Karpas-422 (cell line): Measurements from ENCODE around the gene NR3C1. TPM values are rescaled to one million over a fixed set of nuclear protein-coding genes. Genes with fewer than 3 reads are reported as not detected.

Experiments used
- DNase-seq: peaks from one replicate; pipeline ENCODE4 v3.0.0-alpha.2; 2015
- H2AFZ ChIP-seq: fragments of 200-600 bp; sonication (generic); 2 replicates; pipeline ENCODE4 v1.6.1; 2014; ENCODE audit warnings: antibody characterized with exemption, low read length, mixed read lengths
- H3K27ac ChIP-seq: fragments of 200-600 bp; sonication (generic); 2 replicates; pipeline ENCODE4 v1.5.1; 2014; ENCODE audit warnings: mild to moderate bottlenecking, low read length, moderate library complexity
- H3K27me3 ChIP-seq: fragments of 200-600 bp; sonication (generic); 2 replicates; pipeline ENCODE4 v1.6.1; 2014; ENCODE audit warnings: low read length, mixed read lengths
- H3K36me3 ChIP-seq: fragments of 200-600 bp; sonication (generic); 2 replicates; pipeline ENCODE4 v1.6.1; 2014; ENCODE audit warnings: low read length, mixed read lengths; ENCODE audit not compliant: insufficient read depth
- H3K4me1 ChIP-seq: fragments of 200-600 bp; sonication (generic); 2 replicates; pipeline ENCODE4 v1.6.1; 2014; ENCODE audit warnings: mild to moderate bottlenecking, low read length, mixed read lengths
- H3K4me2 ChIP-seq: fragments of 200-600 bp; sonication (generic); 2 replicates; pipeline ENCODE4 v1.6.1; 2014; ENCODE audit warnings: low read length, low read depth, mild to moderate bottlenecking; ENCODE audit not compliant: poor library complexity, severe bottlenecking
- H3K4me3 ChIP-seq: fragments of 200-600 bp; sonication (generic); 2 replicates; pipeline ENCODE4 v1.5.1; 2014; ENCODE audit warnings: mild to moderate bottlenecking, antibody characterized with exemption, low read length, mixed read lengths
- H3K79me2 ChIP-seq: fragments of 200-600 bp; sonication (generic); 2 replicates; pipeline ENCODE4 v1.6.1; 2014; ENCODE audit warnings: mild to moderate bottlenecking, low read length, mixed read lengths
- H3K9ac ChIP-seq: fragments of 200-600 bp; sonication (generic); 2 replicates; pipeline ENCODE4 v1.6.0; 2014; ENCODE audit warnings: low read length
- H3K9me2 ChIP-seq: fragments of 200-600 bp; sonication (generic), shearing (Covaris generic); replicated peaks from 2 replicates; pipeline ENCODE4 v1.6.0; 2014; ENCODE audit warnings: mild to moderate bottlenecking, low read length, moderate library complexity; ENCODE audit not compliant: insufficient read depth
- H3K9me3 ChIP-seq: fragments of 300-700, 200-600 bp; sonication (generic); 2 replicates; pipeline ENCODE4 v1.6.1; 2014; ENCODE audit warnings: low read length, mixed read lengths
- H4K20me1 ChIP-seq: fragments of 200-600 bp; sonication (generic); 2 replicates; pipeline ENCODE4 v1.6.1; 2014; ENCODE audit warnings: mild to moderate bottlenecking, antibody characterized with exemption, low read length, low read depth; ENCODE audit not compliant: insufficient read depth
- total RNA-seq: library from RNA; depleted of rRNA; stranded (reverse); fragments of >200 nt; shearing (Covaris generic); gene quantifications from 2 replicates; pipeline ENCODE4 v1.2.3, GENCODE V29; 2014; ENCODE audit warnings: low replicate concordance

Gene NR3C1
- total RNA-seq, 1 experiment from 2014 or later: 364 TPM

- Histone ChIP-seq H4K20me1 (no peaks in the 10 kb centered on the region; the same call in 1 of the 2 replicates), H3K27ac (peak overlapping the region; percentile 98), H3K9me3 (no peaks in the 10 kb centered on the region), H2AFZ (peak overlapping the region; percentile 0; the same call in 1 of the 2 replicates), H3K4me3 (peak overlapping the region; percentile 78), H3K79me2 (peaks cover 69% of the 10 kb centered on the region), H3K4me2 (peak overlapping the region; percentile 96), H3K36me3 (peaks cover 17% of the 10 kb centered on the region), H3K9ac (peak overlapping the region; percentile 92), H3K9me2 (no peaks in the 10 kb centered on the region), H3K27me3 (no peaks in the 10 kb centered on the region), H3K4me1 (peaks cover 59% of the 10 kb centered on the region)
- DNase-seq: peak; percentile 95
These were observed 1.8 kb upstream of the NR3C1 start for GRCh38 chr5:143405063-143405848.

- H3K4me2 ChIP-seq: peak overlapping the region; percentile 96
- H3K4me3 ChIP-seq: peak overlapping the region; percentile 78
- H3K9me2 ChIP-seq: no peaks in the 10 kb centered on the region
- H3K9me3 ChIP-seq: no peaks in the 10 kb centered on the region
- peak overlapping the region; percentile 92 for H3K9ac ChIP-seq
- DNase-seq: peak; percentile 96
- peaks cover 52% of the 10 kb centered on the region for H3K4me1 ChIP-seq
- peaks cover 17% of the 10 kb centered on the region for H3K36me3 ChIP-seq
- peaks cover 69% of the 10 kb centered on the region for H3K79me2 ChIP-seq
- no peak overlapping the region for H2AFZ ChIP-seq
- no peaks in the 10 kb centered on the region; the same call in 1 of the 2 replicates for H4K20me1 ChIP-seq
- peak overlapping the region; percentile 98 for H3K27ac ChIP-seq
- no peaks in the 10 kb centered on the region for H3K27me3 ChIP-seq
These were observed 1.1 kb upstream of the NR3C1 start for GRCh38 chr5:143404416-143405062.

GRCh38 chr5:143403334-143403592 is 223 bp downstream of the NR3C1 start:
- Histone ChIP-seq H3K9me2 (no peaks in the 10 kb centered on the region), H3K79me2 (peaks cover 69% of the 10 kb centered on the region), H2AFZ (no peak overlapping the region), H4K20me1 (no peaks in the 10 kb centered on the region; the same call in 1 of the 2 replicates), H3K4me2 (peak overlapping the region; percentile 87), H3K27ac (peak overlapping the region; percentile 92), H3K9me3 (no peaks in the 10 kb centered on the region), H3K9ac (peak overlapping the region; percentile 78), H3K4me3 (peak overlapping the region; percentile 68), H3K36me3 (peaks cover 24% of the 10 kb centered on the region), H3K27me3 (no peaks in the 10 kb centered on the region), H3K4me1 (peaks cover 39% of the 10 kb centered on the region)
- no peak for DNase-seq

GRCh38 chr5:143402553-143403333 is 743 bp downstream of the NR3C1 start:
- Histone ChIP-seq H3K36me3 (peaks cover 29% of the 10 kb centered on the region), H3K4me1 (peaks cover 34% of the 10 kb centered on the region), H3K9me3 (no peaks in the 10 kb centered on the region), H3K9ac (peak overlapping the region; percentile 78), H3K79me2 (peaks cover 70% of the 10 kb centered on the region), H4K20me1 (no peaks in the 10 kb centered on the region; the same call in 1 of the 2 replicates), H3K27ac (peak overlapping the region; percentile 92), H3K4me2 (peak overlapping the region; percentile 87), H3K9me2 (no peaks in the 10 kb centered on the region), H3K4me3 (peak overlapping the region; percentile 68), H3K27me3 (no peaks in the 10 kb centered on the region), H2AFZ (no peak overlapping the region)
- peak; percentile 90 for DNase-seq

- Histone ChIP-seq H3K27me3 (no peaks in the 10 kb centered on the region), H3K27ac (peak overlapping the region; percentile 92), H3K9ac (peak overlapping the region; percentile 78), H4K20me1 (peaks cover 5% of the 10 kb centered on the region; the same call in 1 of the 2 replicates), H3K79me2 (peaks cover 71% of the 10 kb centered on the region), H3K9me2 (no peaks in the 10 kb centered on the region), H3K36me3 (peaks cover 36% of the 10 kb centered on the region), H3K4me1 (peaks cover 28% of the 10 kb centered on the region), H2AFZ (no peak overlapping the region), H3K9me3 (no peaks in the 10 kb centered on the region), H3K4me3 (peak overlapping the region; percentile 68), H3K4me2 (peak overlapping the region; percentile 87)
- DNase-seq: peak; percentile 87
These were observed 1.4 kb downstream of the NR3C1 start for GRCh38 chr5:143402017-143402552.

GRCh38 chr5:143401227-143402016 is 2.1 kb downstream of the NR3C1 start:
- peaks cover 10% of the 10 kb centered on the region for H4K20me1 ChIP-seq
- peak overlapping the region; percentile 68 for H3K4me3 ChIP-seq
- peak overlapping the region; percentile 92 for H3K27ac ChIP-seq
- H3K79me2 ChIP-seq: peaks cover 71% of the 10 kb centered on the region
- H3K9me2 ChIP-seq: no peaks in the 10 kb centered on the region
- peak overlapping the region; percentile 78 for H3K9ac ChIP-seq
- peak overlapping the region; percentile 87 for H3K4me2 ChIP-seq
- H3K27me3 ChIP-seq: no peaks in the 10 kb centered on the region
- H3K4me1 ChIP-seq: peaks cover 26% of the 10 kb centered on the region
- peaks cover 41% of the 10 kb centered on the region for H3K36me3 ChIP-seq
- DNase-seq: no peak
- H3K9me3 ChIP-seq: no peaks in the 10 kb centered on the region
- H2AFZ ChIP-seq: no peak overlapping the region

- peak overlapping the region; percentile 87 for H3K4me2 ChIP-seq
- peak overlapping the region; percentile 68 for H3K4me3 ChIP-seq
- peaks cover 14% of the 10 kb centered on the region for H4K20me1 ChIP-seq
- no peaks in the 10 kb centered on the region for H3K9me3 ChIP-seq
- H3K27me3 ChIP-seq: no peaks in the 10 kb centered on the region
- H3K9ac ChIP-seq: peak overlapping the region; percentile 78
- peak; percentile 88 for DNase-seq
- no peak overlapping the region for H2AFZ ChIP-seq
- H3K4me1 ChIP-seq: peaks cover 27% of the 10 kb centered on the region
- peaks cover 77% of the 10 kb centered on the region for H3K79me2 ChIP-seq
- no peaks in the 10 kb centered on the region for H3K9me2 ChIP-seq
- H3K27ac ChIP-seq: peak overlapping the region; percentile 92
- H3K36me3 ChIP-seq: peaks cover 48% of the 10 kb centered on the region
These were observed 2.8 kb downstream of the NR3C1 start for GRCh38 chr5:143400541-143401226.
